ENCODE measurements around the gene RNF144A.

- no peak for TF ChIP-seq POLR2A (IDR thresholded peaks at IDR 0.05)
- TF ChIP-seq CTCF (IDR thresholded peaks at IDR 0.05), result no peak
- no peak for TF ChIP-seq EP300 (IDR thresholded peaks at IDR 0.05)
Observed at GRCh38 chr2:6920743-6921064, 3.5 kb downstream of the RNF144A start.

Data from ovary (tissue), 3 donors.